Inflammatory macrophage (primary cell): ENCODE measurements around the gene BMERB1.
"Not testable (repeated sequence)": the region's sequence is repeated elsewhere in the genome, so short reads cannot be mapped to it uniquely, and the experiment has no call there.

ENCODE experiments used
- DNase-seq, 2 donors: peaks; one replicate each; pipeline ENCODE4 v3.0.0-alpha.2; 2020 to 2022

The BMERB1 gene

DNA sequence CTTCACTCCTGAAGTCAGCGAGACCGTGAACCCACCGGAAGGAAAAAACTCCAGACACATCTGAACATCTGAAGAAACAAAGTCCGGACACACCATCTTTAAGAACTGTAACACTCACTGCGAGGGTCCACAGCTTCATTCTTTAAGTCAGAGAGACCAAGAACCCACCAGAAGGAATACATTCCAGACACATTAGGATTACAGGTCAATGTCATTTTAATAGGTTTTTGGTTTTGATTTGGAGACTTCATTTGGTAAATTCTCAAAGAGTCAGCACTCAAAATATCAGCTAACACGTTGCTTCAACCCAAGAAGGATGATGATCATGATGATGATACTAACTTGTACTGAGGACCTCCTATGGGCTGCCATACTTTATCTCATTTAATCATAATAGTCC lies 7.6 kb upstream of the BMERB1 start:
- DNase-seq: no peak

DNA sequence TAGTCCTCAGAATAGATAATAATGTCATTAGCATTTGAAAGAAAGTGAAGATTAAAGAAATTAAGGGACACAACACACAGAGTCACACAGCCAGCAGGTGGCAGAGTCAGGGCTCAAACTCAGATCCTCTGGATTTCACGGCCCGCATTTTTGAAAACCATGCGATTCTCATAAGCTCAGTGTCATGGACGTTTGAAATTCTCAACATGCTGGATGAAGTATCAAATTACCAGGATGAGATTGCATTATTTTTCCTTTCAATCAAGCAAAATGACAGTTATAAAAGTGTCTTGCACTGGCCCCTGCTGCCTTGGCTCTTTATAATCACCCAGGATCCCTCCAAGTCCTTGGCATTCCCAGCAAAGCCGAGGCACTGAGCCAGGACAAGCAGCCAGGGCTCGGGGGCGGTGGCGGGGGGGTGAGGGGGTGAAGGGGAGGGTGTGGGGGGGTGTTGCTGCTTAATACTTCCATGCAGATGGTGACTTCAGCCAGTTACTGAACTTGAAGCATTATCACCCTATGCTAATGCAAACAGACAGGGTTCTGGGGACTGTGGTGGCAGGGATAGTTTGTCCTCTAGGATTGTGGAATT lies 6.6 kb upstream of the BMERB1 start:
- peak; percentile 53 to 69 for DNase-seq

DNA sequence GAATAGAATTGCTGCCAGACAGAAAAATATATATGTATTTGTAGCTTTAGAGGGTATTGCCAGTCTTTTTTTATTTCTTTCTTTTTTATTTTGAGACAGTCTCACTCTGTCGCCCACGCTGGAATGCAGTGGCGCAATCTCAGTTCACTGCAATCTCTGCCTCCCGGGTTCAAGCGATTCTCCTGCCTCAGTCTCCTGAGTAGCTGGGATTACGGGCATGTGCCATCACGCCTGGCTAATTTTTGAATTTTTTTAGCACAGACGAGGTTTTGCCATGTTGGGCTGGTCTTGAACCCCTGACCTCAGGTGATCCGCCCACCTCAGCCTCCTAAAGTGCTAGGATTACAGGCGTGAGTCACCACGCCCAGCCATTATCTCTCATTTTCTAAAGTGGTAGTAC lies 3.5 kb upstream of the BMERB1 start:
- not testable (repeated sequence) for DNase-seq

DNA sequence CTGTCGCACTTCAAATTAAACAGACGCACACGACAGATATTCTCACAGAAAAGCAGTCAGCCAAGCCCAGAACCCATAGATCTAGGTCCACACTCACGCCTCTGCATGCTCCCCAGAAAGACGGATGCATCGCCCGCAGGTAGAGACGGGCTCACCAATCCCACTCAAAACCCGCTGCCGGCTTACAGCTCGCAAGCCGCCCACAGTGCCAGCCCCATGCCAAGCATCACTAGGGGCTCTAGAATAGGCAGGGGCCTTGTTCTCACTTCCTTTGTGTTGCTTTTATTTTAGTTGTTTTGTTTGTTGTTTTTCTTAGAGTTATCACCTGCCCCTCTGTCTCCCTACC lies 336 bp upstream of the BMERB1 start:
- no peak for DNase-seq

DNA sequence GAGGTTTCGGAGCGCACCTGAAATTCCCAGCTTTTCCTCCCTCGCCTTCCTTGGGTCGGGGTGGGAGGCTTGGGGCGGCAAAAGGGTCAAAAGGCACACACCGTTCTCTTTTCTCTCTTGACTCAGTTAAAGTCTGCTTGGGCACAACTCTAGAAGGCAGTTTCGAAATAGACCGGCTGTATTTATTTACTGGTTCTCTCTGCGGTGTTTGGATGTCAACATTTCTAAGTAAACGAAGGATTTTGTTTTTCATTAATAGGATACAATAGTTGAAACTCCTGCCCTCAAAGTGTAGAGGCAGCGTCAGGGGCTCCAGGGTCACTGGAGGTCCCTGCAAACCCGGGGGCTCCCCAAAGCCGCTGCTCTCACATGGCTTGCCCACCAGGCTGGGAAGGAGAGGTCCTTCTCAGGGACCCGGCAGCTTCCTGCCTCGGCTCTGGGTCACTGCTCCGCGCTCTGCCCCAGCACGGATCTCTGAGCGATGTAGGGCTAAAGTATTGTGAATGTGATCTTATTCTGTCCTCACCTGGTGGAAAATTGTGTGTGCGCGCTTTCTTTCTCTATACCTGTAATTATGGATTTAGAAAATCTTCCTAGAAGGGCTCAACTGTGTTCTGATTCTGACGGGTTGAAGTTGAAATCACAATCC lies 952 bp downstream of the BMERB1 start:
- no peak for DNase-seq

DNA sequence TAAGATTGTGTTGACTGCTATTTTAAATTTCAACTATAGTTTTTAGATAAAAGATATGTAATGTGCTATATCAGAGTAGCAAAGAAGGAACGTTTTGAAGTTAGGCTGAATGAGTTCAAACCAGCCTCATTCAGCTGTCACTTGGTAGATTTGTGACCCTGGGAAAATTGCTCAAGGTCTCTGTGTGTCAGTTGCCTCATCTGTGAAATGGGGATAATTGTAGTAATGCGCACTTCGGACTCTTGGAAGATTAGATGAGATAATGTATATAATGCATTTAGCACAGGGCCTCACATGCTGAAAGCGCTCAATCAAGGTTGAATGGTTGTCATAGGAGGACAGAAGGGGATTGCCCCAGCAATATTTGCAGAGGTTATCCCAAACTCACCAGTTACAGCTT lies 4.7 kb downstream of the BMERB1 start:
- no peak for DNase-seq

DNA sequence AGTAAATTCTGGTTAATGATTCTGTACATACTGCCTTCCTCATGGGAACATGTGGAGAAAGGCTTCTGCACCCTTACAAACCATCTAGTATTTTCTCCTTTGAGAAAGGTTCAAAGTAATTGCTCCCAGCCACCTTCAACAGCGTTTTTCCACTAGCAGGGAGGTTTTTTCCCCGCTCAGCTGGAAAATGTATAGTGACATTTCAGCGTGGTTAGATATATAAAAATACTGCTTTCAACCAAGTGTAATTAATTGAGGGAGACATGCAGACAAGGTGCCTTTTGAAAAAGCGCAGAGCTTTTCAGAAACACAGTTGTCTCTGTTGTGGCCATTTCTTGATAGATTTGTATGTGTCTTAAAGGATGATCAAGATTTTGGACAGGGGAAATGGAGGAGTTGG lies 5.1 kb downstream of the BMERB1 start:
- DNase-seq: no peak

DNA sequence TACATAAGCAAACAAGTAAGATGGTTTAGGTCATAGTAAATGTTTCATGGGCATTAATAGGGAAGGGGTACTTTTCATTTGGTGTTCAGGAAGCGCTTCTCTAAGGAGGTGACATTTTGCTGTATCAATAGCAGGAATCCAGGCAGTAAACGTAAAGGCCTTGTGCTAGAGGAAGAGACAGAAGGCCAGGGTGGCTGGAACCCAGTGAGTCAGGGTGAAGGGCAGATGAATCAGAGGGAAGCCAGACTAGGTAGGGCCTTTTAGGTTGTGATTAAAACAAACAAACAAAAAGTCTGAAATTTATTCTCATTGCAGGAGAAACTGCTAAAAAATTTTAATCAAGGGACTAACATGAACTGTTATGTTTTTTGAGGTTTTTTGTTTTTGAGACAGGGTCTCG lies 6.5 kb downstream of the BMERB1 start:
- DNase-seq: no peak

DNA sequence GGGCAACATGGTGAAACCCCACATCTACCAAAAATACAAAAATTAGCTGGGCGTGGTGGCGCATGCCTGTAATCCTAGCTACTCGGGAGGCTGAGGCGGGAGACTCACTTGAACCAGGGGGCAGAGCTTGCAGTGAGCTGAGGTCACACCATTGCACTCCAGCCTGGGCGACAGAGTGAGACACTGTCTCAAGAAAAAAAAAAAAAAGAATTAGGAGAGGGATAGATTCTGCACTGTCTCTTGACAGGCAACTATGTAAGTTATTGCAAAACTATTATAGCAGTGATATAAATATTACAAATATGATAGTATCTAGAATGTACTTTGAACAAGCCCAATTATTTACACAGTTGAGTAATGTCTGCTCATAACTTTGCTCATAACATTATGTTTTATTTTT lies 7.8 kb downstream of the BMERB1 start:
- DNase-seq: not testable (repeated sequence)

DNA sequence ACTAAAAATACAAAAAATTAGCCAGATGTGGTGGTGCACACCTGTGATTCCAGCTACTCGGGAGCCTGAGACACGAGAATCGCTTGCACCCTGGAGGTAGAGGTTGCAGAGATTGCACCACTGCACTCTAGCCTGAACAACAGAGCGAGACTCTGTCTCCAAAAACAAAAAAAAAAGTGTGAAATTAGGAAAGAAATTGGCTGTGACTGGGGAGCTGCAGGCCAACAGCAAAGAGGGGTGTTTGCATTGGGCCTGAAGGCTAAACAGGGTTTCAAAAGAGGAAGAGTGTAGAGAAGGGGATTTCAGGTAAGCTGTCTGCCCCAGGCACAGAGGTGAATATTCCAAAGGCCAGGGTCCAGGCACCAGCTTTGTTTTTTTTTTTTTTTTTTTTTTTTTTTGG lies 9.4 kb downstream of the BMERB1 start:
- DNase-seq: no peak

DNA sequence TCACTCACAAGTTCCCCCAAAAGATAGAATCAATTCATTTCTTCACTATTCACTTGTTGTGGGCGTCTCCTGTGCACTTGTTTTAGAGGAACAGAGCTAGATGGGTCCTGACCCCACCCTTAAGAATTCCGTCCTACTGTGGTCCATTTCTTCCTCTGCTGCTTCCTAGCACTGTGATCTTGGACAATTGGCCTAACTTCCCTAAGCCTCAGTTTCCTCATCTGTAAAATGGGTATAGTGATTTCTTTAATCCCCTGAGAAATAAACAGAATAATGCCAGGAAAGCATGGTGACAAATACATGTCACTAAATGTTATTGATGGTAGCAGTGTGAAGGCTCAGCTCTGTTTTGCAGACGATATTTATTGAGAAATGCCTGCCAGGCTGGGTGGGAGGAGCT lies 9.9 kb downstream of the BMERB1 start:
- DNase-seq: no peak

DNA sequence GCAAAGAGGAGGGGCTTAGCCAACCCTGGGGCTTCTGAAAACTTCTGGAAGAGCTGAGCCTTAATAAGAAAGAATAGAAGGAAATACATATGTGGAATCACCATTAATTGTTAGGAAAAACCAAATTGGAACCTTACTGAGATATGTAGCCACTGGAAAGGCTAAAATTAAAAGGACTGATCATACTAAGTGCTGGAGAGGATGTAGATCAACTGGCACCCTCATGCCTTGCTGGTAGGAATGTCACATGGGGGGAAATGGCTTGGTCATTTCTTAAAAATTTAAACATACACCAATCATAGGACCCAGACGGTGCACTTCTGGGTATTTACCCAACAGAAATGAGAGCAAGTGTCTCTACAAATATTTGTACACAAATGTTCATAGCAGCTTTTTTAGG lies 11.1 kb downstream of the BMERB1 start:
- DNase-seq: no peak

DNA sequence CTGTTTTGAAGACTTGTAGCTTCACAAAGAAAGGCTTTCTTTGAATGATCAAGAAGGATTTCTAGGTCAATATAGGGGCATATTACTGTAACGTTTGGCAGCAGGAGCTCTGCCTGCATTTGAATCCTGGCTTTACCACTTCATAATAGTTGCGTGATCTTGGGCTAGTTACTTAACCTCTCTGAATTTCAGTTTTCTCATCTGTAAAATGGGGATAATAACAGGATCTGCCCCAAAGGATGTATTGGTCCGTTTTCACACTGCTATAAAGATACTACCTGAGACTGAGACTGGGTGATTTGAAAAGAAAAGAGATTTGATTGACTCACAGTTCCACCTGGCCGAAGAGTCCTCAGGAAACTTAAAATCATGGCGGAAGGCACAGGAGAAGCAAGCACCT lies 12.5 kb downstream of the BMERB1 start:
- DNase-seq: no peak

DNA sequence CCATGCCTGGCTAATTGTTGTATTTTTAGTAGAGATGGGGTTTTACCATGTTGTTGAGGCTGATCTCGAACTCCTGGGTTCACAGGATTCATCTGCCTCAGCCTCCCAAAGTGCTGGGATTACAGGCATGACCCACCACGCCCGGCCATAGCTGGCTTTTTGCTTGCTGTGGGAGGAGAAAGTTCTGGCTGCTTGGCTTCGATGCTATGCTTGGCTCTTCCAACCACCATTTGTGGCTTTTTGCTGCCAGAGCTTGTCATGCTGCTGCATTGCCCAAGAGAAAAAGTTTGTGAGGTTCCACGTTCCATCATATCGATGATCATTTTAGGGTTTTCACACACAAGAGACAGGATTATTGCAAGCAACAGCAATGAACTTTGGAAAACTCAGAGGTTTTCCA lies 16.2 kb downstream of the BMERB1 start:
- no peak for DNase-seq

DNA sequence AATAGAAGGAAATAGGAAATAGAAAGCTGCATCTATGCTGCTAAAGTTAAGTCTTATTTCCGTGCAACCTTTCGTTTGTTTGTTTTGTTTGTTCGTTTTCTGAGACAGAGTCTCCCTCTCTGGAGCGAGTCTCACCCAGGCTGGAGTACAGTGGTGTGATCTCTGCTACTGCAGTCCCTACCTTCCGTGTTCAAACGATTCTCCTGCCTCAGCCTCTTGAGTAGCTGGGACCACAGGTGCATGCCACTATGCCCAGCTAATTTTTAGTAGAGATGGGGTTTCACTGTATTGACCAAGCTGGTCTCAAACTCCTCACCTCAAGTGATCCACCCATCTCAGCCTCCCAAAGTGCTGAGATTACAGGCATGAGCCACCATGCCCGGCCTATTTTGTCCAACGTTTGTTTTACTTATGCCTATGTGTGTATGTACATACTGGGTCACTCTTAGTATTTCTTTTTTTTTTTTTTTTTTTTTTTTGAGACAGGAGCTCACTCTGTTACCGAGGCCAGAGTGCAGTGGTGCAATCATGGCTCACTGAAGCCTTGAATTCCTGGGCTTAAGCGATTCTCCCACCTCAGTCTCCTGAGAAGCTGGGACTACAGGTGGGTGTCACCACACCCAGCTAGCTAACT lies 16.8 kb downstream of the BMERB1 start:
- DNase-seq: no peak

DNA sequence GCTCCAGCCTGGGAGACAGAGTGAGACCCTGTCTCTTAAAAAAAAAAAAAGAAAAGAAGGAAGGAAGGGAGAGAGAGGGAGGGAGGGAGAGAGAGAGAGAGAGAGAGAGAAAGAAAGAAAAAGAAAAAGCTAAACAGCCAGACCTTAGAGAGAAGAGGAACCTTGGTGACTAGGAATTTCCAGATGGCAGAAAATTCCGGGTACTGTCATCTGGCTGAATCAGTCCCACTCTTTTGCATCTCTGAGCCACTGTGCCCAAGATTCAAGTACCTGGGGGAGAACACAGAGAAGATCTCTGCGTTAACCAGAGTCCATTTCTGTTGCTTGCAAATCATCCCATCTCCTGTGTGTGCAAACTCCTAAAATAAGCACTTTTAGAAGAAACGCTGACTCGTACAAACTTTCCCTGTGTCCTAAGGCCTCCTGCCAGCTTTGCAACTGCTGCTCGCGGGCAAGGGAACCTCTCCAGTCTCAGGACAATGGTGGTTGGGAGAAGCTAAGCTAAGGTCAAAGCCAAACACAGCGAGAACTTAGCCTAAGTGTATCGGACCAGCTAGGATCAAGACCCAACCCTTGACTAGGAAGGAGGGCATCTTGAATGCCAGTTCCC lies 18.0 kb downstream of the BMERB1 start:
- no peak for DNase-seq

DNA sequence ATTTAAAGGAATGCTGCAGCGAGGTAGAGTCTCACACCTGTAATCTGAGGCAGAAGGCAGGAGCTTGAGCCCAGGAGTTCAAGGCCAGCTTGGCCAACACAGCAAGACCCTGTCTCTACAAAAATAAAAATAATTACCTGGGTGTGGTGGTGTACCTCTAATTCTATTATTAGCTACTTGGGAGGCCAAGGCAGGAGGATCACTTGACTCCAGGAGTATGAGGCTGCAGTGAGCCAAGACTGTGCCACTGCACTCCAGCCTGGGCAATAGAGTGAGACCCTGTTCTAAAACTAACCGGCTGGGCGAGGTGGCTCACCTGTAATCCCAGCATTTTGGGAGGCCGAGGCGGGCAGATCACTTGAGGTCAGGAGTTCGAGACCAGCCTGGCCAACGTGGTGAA lies 18.9 kb downstream of the BMERB1 start:
- not testable (repeated sequence) for DNase-seq

DNA sequence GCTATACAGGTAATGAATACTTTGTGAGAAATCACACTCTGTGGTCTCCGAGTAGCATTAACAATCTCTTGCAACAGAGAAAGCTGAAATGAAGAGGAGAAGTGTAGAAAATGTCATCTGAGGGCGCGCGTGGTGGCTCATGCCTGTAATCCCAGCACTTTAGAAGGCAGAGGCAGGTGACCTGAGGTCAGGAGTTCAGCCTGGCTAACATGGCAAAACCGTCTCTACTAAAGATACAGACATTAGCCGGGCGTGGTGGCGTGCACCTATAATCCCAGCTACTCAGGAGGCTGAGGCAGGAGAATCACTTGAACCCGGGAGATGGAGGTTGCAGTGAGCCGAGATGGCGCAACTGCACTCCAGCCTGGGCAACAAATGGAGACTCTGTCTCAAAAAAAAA lies 20.5 kb downstream of the BMERB1 start:
- DNase-seq: not testable (repeated sequence)

DNA sequence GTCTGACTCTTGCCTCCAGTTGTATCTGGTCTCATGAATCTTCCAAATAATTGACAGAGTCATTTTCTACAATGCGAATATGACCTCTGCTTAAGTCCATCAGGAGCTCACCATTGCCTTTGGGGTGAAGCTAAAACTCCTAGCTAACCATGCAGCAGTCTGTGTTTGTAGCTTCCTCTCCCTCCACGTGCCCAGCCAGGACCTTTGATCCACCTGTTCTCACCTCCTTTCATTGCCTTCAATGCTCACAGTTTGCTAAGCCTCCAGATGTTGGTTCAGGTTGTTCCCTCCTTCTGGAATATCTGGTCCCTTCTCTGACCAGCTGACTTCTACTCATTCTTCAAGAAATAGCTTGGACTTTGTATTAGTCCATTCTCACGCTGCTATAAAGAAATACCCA lies 23.0 kb downstream of the BMERB1 start:
- no peak for DNase-seq

DNA sequence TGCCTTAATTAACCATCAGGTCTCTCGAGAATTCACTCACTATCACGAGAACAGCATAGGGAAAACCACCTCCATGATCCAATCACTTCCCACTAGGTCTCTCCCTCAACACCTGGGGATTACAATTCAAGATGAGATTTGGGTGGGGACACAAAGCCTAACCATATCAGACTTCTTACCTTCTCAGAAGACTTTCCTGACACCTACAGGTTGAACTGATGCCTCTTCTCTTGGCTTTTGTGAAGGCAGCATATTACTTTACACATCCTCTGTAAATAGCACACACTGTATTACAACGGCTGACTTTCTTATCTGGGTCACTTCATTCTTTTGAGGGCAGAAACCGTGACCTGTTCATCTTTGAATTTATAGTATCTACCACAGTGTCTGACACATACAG lies 23.6 kb downstream of the BMERB1 start:
- no peak for DNase-seq

DNA sequence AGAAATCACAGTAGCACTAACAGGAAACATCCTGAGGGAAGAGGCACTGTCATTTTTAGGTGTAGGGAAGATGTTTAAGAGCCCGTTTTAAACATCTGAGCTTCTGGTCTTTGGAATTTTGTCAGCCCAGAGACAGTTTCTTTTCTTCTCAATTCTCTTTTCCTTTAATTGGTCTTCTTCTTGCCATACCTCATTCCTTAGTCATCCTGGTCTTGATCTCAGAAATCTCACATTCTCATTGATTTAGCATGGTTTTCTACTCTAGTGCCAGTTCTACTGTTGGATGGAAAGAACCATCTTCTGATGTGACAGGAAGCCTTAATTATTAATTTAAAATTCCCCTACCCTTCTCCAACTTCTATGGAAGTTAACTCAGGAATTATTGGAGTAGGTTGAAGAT lies 25.4 kb downstream of the BMERB1 start:
- DNase-seq: no peak

DNA sequence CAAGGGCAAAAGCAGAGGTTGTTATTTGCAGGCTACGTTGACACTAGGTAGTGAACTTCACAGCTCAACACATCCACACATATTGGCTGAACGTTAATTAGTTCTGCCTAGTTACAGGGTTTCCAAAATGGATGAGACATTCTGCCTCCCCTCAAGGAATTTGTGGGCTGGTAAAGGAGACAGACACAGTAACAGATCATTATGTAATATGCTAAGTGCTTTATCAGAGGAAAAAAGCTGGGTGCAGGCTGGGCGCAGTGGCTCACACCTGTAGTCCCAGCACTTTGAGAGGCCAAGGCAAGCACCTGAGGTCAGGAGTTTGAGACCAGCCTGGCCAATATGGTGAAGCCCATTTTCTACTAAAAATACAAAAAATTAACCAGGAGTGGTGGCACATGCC lies 26.2 kb downstream of the BMERB1 start:
- DNase-seq: no peak

DNA sequence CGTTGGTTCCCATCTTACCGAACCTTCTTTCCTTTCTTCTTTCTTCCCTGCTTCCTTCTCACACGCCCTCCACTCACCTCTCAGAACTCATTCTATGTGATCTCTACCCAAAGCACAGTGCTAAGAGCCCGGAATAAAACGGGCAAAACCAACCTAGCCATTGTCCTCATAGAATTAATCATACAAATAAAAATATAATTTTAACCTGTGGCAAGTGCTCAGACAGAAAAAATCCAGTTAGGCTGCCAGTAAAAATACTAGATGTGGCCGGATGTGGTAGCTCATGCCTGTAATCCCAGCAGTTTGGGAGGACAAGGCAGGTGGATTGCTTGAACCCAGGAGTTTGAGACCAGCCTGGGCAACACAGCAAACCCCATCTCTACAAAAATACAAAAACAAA lies 27.0 kb downstream of the BMERB1 start:
- DNase-seq: no peak
